Keratinocyte (primary cell): ENCODE results near the gene PAQR5. TPM values are rescaled to one million over a fixed set of nuclear protein-coding genes. Genes with fewer than 3 reads are reported as not detected.

Experiments used
- DNase-seq: peaks from one replicate; pipeline ENCODE4 v3.0.0-alpha.2; 2011; ENCODE audit warnings: low read depth, missing footprints, low spot score
- FAIRE-seq: peaks from 2 replicates; lab custom pipeline; 2011; peaks lifted over from hg19 to GRCh38; lab: Jason Lieb, UNC
- H2AFZ ChIP-seq: 2 replicates; pipeline ENCODE4 v1.6.0; 2012; ENCODE audit warnings: low read length, control low read depth, inconsistent platforms; ENCODE audit not compliant: control insufficient read depth
- H3K27ac ChIP-seq: 2 replicates; pipeline ENCODE4 v1.5.1; 2011; ENCODE audit warnings: low read length; ENCODE audit not compliant: control insufficient read depth, insufficient read depth
- H3K27me3 ChIP-seq: 3 replicates; pipeline ENCODE4 v1.6.0; 2011; ENCODE audit warnings: low read length; ENCODE audit not compliant: control insufficient read depth, insufficient read depth; ENCODE audit errors: extremely low read depth
- H3K36me3 ChIP-seq, 2 experiments: 2 replicates in 1 of 2; 3 replicates in 1 of 2; pipeline ENCODE4 v1.5.1; 2011; ENCODE audit warnings: low read length in 2 of 2, mild to moderate bottlenecking in 1 of 2; ENCODE audit not compliant: control insufficient read depth in 2 of 2, insufficient read depth in 2 of 2; ENCODE audit errors: extremely low read depth in 1 of 2
- H3K4me1 ChIP-seq: 3 replicates; pipeline ENCODE4 v1.5.1; 2011; ENCODE audit warnings: low read length; ENCODE audit not compliant: control insufficient read depth, insufficient read depth; ENCODE audit errors: extremely low read depth
- H3K4me2 ChIP-seq: 3 replicates; pipeline ENCODE4 v1.6.0; 2011; ENCODE audit warnings: low read depth, low read length; ENCODE audit not compliant: control insufficient read depth, insufficient read depth; ENCODE audit errors: extremely low read depth
- H3K4me3 ChIP-seq, 3 experiments: fragments of 200-600 bp in 1 of 3; sonication (generic) in 1 of 3; 2 replicates in 2 of 3; 3 replicates in 1 of 3; pipeline ENCODE4 v1.5.1; 2011 to 2016; ENCODE audit warnings: low read length in 3 of 3, mild to moderate bottlenecking in 3 of 3, control low read depth in 2 of 3, inconsistent platforms in 1 of 3, low read depth in 1 of 3, mixed read lengths in 1 of 3, mixed run types in 1 of 3, moderate library complexity in 1 of 3; ENCODE audit not compliant: control insufficient read depth in 2 of 3, insufficient read depth in 2 of 3; ENCODE audit errors: extremely low read depth in 1 of 3
- H3K79me2 ChIP-seq: 2 replicates; pipeline ENCODE4 v1.6.0; 2012; ENCODE audit warnings: low read length; ENCODE audit not compliant: control insufficient read depth, insufficient read depth
- H3K9ac ChIP-seq: 3 replicates; pipeline ENCODE4 v1.6.0; 2011; ENCODE audit warnings: low read length; ENCODE audit not compliant: control insufficient read depth, insufficient read depth; ENCODE audit errors: extremely low read depth
- H3K9me1 ChIP-seq: 3 replicates; pipeline ENCODE4 v1.6.0; 2011; ENCODE audit warnings: low read length; ENCODE audit not compliant: control insufficient read depth, insufficient read depth; ENCODE audit errors: extremely low read depth
- H3K9me3 ChIP-seq: 2 replicates; pipeline ENCODE4 v1.5.1; 2012; ENCODE audit warnings: low read depth, low read length; ENCODE audit not compliant: control insufficient read depth
- H4K20me1 ChIP-seq: 3 replicates; pipeline ENCODE4 v1.6.0; 2011; ENCODE audit warnings: low read length; ENCODE audit not compliant: control insufficient read depth, insufficient read depth; ENCODE audit errors: extremely low read depth
- EZH2 ChIP-seq: IDR thresholded peaks from one replicate; pipeline ENCODE4 v1.6.1; 2012; ENCODE audit warnings: inconsistent platforms, mild to moderate bottlenecking, low read length, moderate library complexity
- dilution Hi-C: fragments of 300-500 bp; cut with MboI; formaldehyde crosslinking; loops from one replicate; pipeline ENCODE4 v1.7.0; 2020; ENCODE audit warnings: low sequenced_read_pairs; ENCODE audit not compliant: extremely low pct_ligation_motif_present
- polyA plus RNA-seq, 5 experiments: library from polyadenylated mRNA; depleted of rRNA in 3 of 5; stranded (reverse) in 3 of 5; stranded (forward) in 1 of 5; unstranded in 1 of 5; fragments of >200 nt; gene quantifications; 1 replicate in 1 of 5; 2 replicates in 3 of 5; 3 replicates in 1 of 5; pipeline versions ENCODE4 v1.2.1 to v1.2.3, GENCODE V29; 2011 to 2012; ENCODE audit warnings: missing spikeins in 2 of 5, low read depth in 1 of 5, low replicate concordance in 1 of 5
- TF ChIP-seq, protein P1 (sequence below), 3 experiments: IDR thresholded peaks in 1 of 3; conservative IDR thresholded peaks in 1 of 3; optimal IDR thresholded peaks in 1 of 3; 2 replicates in 2 of 3; 3 replicates in 1 of 3; pipeline versions ENCODE3 to v1.5.1; 2011; ENCODE audit warnings: low read length in 3 of 3, mild to moderate bottlenecking in 3 of 3, moderate library complexity in 2 of 3, control low read depth in 1 of 3, inconsistent platforms in 1 of 3; ENCODE audit not compliant: insufficient read depth in 2 of 3; ENCODE audit errors: extremely low read depth in 1 of 3

PAQR5 gene
- polyA plus RNA-seq, 1 donor (not counting 4 experiments of a cell fraction or from before 2014, with no cell fraction given): 0.30 TPM

DNA sequence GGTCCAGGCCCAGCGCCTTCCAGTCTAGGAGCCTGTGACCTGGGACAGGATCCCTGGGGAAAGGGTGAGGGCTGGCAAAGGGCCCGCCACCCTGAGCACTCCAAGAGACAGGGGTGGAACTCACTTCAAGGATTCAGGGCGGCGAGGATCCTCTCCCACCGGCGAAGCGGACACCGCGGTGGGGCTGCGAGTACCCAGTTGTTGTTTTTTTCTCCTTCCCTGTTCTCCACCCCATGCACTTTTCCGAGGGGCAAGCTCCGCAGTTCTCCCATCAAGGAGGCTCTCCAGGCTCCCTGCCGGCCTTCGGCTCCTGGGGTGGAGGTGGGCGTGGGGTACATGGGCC is 387 bp upstream of the PAQR5 start:
- H3K36me3 ChIP-seq: no peaks in the 10 kb centered on the region
- no peaks in the 10 kb centered on the region for H3K79me2 ChIP-seq
- no peak overlapping the region for H3K4me2 ChIP-seq
- FAIRE-seq: no peak
- no peaks in the 10 kb centered on the region for H4K20me1 ChIP-seq
- no peak overlapping the region for H3K9ac ChIP-seq
- no peaks in the 10 kb centered on the region for H3K9me3 ChIP-seq
- dilution Hi-C loops: no loop called here
- no peaks in the 10 kb centered on the region for H3K9me1 ChIP-seq
- no peak overlapping the region for H3K27ac ChIP-seq
- no peak overlapping the region for H2AFZ ChIP-seq
- H3K4me3 ChIP-seq: no peak overlapping the region
- H3K27me3 ChIP-seq: peaks cover 55% of the 10 kb centered on the region
- DNase-seq: no peak
- TF ChIP-seq, protein P1, sequence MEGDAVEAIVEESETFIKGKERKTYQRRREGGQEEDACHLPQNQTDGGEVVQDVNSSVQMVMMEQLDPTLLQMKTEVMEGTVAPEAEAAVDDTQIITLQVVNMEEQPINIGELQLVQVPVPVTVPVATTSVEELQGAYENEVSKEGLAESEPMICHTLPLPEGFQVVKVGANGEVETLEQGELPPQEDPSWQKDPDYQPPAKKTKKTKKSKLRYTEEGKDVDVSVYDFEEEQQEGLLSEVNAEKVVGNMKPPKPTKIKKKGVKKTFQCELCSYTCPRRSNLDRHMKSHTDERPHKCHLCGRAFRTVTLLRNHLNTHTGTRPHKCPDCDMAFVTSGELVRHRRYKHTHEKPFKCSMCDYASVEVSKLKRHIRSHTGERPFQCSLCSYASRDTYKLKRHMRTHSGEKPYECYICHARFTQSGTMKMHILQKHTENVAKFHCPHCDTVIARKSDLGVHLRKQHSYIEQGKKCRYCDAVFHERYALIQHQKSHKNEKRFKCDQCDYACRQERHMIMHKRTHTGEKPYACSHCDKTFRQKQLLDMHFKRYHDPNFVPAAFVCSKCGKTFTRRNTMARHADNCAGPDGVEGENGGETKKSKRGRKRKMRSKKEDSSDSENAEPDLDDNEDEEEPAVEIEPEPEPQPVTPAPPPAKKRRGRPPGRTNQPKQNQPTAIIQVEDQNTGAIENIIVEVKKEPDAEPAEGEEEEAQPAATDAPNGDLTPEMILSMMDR (optimal IDR thresholded peaks at IDR 0.05 in 1 of 3, IDR thresholded peaks at IDR 0.05 in 1 of 3, conservative IDR thresholded peaks at IDR 0.05 in 1 of 3; ENCODE audit: extremely low read depth in 1 of 3, insufficient read depth in 2 of 3, low read length in 3 of 3): no peak
- no peak for TF ChIP-seq EZH2
- H3K4me1 ChIP-seq: no peaks in the 10 kb centered on the region

DNA sequence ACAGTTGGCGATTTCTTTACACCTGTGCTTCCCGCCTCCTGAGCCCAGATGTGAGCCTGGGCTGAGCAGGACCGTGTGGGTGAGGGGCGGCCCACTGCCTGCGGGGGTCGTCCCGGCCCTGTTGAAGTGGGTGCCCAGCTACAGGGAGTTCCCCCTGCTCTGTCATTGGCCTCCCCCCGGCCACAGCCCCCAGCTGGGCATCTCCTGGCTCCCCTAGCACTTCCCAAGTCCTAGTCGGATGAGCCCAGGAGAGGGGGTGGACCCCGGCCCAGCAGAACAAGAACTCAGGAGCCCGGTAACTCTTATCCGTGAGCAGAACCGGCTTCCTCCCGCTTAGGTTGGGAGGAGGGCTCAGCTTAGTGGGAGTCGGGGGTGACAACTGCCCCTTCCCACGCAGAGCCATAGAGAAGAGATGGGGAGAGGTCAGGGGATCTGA is 757 bp downstream of the PAQR5 start:
- Histone ChIP-seq H3K9me1 (no peaks in the 10 kb centered on the region), H3K79me2 (no peaks in the 10 kb centered on the region), H3K27me3 (peaks cover 50% of the 10 kb centered on the region), H3K9ac (no peak overlapping the region), H3K4me2 (peak overlapping the region; percentile 76), H3K36me3 (no peaks in the 10 kb centered on the region), H2AFZ (no peak overlapping the region), H3K4me3 (peak overlapping the region in 1 of 3 experiments; percentile 49), H3K9me3 (no peaks in the 10 kb centered on the region), H3K4me1 (no peaks in the 10 kb centered on the region), H4K20me1 (no peaks in the 10 kb centered on the region), H3K27ac (no peak overlapping the region)
- no peak for TF ChIP-seq EZH2
- TF ChIP-seq, protein P1 (optimal IDR thresholded peaks at IDR 0.05 in 1 of 3, IDR thresholded peaks at IDR 0.05 in 1 of 3, conservative IDR thresholded peaks at IDR 0.05 in 1 of 3; ENCODE audit: extremely low read depth in 1 of 3, insufficient read depth in 2 of 3, low read length in 3 of 3): no peak
- DNase-seq (no peak), FAIRE-seq (no peak)
- dilution Hi-C loops: no loop called here
